Measurements from ENCODE around the gene PLAGL1.
A peak's percentile ranks its signal among the peaks of the same experiment; 100 is the strongest.
"Not testable (repeated sequence)": the region's sequence is repeated elsewhere in the genome, so short reads cannot be mapped to it uniquely, and the experiment has no call there.

The PLAGL1 gene

DNA sequence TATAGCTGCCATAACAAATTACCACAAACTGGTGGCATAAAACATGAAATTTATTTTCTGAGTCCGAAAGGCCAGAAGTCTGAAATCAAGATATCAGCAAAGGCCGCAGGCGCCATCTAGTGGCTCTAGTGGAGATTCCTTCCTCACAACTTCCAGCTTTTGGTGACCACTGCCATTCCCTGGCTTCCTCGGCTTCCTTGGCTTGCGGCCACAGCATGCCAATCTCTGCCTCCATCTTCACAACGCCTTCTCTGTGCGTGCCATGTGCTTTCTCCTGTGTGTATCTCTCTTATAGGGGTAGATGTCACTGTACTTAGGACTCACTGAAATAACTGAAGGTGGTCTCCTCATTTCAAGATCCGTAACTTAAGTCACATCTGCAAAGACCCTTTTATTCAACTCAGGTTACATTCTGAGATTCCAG is 5.4 kb upstream of the PLAGL1 start:
- no peaks in the 10 kb centered on the region for H3K79me2 ChIP-seq (ENCODE audit: insufficient read depth, low read depth)
- H3K9ac ChIP-seq = no peak overlapping the region
- no peak overlapping the region for H2AFZ ChIP-seq (ENCODE audit: low read depth)
- H3K36me3 ChIP-seq (ENCODE audit: insufficient read depth) = no peaks in the 10 kb centered on the region
- no peak overlapping the region for H3K4me3 ChIP-seq (IDR thresholded peaks at IDR 0.05; ENCODE audit: insufficient read depth, low read depth, low read length)
- H3K4me2 ChIP-seq = no peak overlapping the region
- TF ChIP-seq, protein P1, sequence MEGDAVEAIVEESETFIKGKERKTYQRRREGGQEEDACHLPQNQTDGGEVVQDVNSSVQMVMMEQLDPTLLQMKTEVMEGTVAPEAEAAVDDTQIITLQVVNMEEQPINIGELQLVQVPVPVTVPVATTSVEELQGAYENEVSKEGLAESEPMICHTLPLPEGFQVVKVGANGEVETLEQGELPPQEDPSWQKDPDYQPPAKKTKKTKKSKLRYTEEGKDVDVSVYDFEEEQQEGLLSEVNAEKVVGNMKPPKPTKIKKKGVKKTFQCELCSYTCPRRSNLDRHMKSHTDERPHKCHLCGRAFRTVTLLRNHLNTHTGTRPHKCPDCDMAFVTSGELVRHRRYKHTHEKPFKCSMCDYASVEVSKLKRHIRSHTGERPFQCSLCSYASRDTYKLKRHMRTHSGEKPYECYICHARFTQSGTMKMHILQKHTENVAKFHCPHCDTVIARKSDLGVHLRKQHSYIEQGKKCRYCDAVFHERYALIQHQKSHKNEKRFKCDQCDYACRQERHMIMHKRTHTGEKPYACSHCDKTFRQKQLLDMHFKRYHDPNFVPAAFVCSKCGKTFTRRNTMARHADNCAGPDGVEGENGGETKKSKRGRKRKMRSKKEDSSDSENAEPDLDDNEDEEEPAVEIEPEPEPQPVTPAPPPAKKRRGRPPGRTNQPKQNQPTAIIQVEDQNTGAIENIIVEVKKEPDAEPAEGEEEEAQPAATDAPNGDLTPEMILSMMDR (conservative IDR thresholded peaks at IDR 0.05; ENCODE audit: low read depth, low read length) = peak; percentile 93
- H3K27me3 ChIP-seq (ENCODE audit: insufficient read depth, low read depth) = no peaks in the 10 kb centered on the region
- H3K27ac ChIP-seq = no peak overlapping the region
- no peaks in the 10 kb centered on the region for H3K4me1 ChIP-seq (ENCODE audit: low read depth, poor library complexity, severe bottlenecking)
- H4K20me1 ChIP-seq (ENCODE audit: insufficient read depth) = no peaks in the 10 kb centered on the region

GRCh38 chr6:144012534-144012933 is 4.5 kb upstream of the PLAGL1 start:
- no peak overlapping the region for H3K27ac ChIP-seq
- H2AFZ ChIP-seq (ENCODE audit: low read depth) = no peak overlapping the region
- H3K4me3 ChIP-seq (IDR thresholded peaks at IDR 0.05; ENCODE audit: insufficient read depth, low read depth, low read length) = no peak overlapping the region
- H3K4me1 ChIP-seq (ENCODE audit: low read depth, poor library complexity, severe bottlenecking) = no peaks in the 10 kb centered on the region
- H3K79me2 ChIP-seq (ENCODE audit: insufficient read depth, low read depth) = no peaks in the 10 kb centered on the region
- TF ChIP-seq, protein P1 (conservative IDR thresholded peaks at IDR 0.05; ENCODE audit: low read depth, low read length) = no peak
- no peak overlapping the region for H3K9ac ChIP-seq
- H3K27me3 ChIP-seq (ENCODE audit: insufficient read depth, low read depth) = no peaks in the 10 kb centered on the region
- no peaks in the 10 kb centered on the region for H3K36me3 ChIP-seq (ENCODE audit: insufficient read depth)
- no peaks in the 10 kb centered on the region for H4K20me1 ChIP-seq (ENCODE audit: insufficient read depth)
- no peak overlapping the region for H3K4me2 ChIP-seq

DNA sequence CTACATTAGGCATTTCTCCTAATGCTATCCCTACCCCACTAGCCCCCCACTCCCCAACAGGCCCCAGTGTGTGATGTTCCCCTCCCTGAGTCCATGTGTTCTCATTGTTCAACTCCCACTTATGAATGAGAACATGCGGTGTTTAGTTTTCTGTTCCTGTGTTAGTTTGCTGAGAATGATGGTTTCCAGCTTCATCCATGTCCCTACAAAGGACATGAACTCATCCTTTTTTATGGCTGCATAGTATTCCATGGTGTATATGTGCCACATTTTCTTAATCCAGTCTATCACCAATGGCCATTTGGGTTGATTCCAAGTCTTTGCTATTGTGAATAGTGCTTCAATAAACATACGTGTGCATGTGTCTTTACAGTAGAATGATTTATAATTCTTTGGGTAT is 1.6 kb upstream of the PLAGL1 start:
- not testable (repeated sequence) for H2AFZ ChIP-seq (ENCODE audit: low read depth); H3K79me2 ChIP-seq (ENCODE audit: insufficient read depth, low read depth); H3K4me3 ChIP-seq (IDR thresholded peaks at IDR 0.05; ENCODE audit: insufficient read depth, low read depth, low read length); H3K4me1 ChIP-seq (ENCODE audit: low read depth, poor library complexity, severe bottlenecking); H3K27me3 ChIP-seq (ENCODE audit: insufficient read depth, low read depth); H3K9ac ChIP-seq; H3K36me3 ChIP-seq (ENCODE audit: insufficient read depth); H3K27ac ChIP-seq; H4K20me1 ChIP-seq (ENCODE audit: insufficient read depth); H3K4me2 ChIP-seq

DNA sequence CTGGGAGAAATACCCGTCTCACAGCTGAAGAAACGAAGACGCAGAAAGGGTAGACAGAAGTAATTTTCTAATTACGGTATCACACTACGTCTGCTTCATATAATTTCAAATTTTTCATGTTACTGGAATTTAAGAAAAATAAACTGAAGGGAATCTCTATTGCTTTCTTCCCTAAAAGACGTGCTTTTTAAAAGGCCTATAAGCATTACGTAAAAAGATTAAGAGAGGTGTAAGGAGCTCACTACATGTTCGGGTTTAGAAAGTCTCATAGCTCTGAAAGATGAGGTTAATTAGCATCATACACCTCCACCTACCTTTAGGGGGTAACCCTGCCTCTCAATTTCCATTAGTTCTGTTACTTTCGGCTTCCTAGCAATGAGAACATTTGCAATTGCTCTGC is 787 bp upstream of the PLAGL1 start:
- Histone ChIP-seq H3K4me1 (ENCODE audit: low read depth, poor library complexity, severe bottlenecking) (no peaks in the 10 kb centered on the region), H3K4me3 (IDR thresholded peaks at IDR 0.05; ENCODE audit: insufficient read depth, low read depth, low read length) (no peak overlapping the region), H3K4me2 (no peak overlapping the region), H4K20me1 (ENCODE audit: insufficient read depth) (no peaks in the 10 kb centered on the region), H3K79me2 (ENCODE audit: insufficient read depth, low read depth) (no peaks in the 10 kb centered on the region), H3K36me3 (ENCODE audit: insufficient read depth) (no peaks in the 10 kb centered on the region), H2AFZ (ENCODE audit: low read depth) (no peak overlapping the region), H3K9ac (no peak overlapping the region), H3K27me3 (ENCODE audit: insufficient read depth, low read depth) (no peaks in the 10 kb centered on the region), H3K27ac (no peak overlapping the region)
- TF ChIP-seq, protein P1 (conservative IDR thresholded peaks at IDR 0.05; ENCODE audit: low read depth, low read length) = no peak

- TF ChIP-seq, protein P1 (conservative IDR thresholded peaks at IDR 0.05; ENCODE audit: low read depth, low read length) = no peak
- no peaks in the 10 kb centered on the region for H3K36me3 ChIP-seq (ENCODE audit: insufficient read depth)
- no peaks in the 10 kb centered on the region for H3K4me1 ChIP-seq (ENCODE audit: low read depth, poor library complexity, severe bottlenecking)
- H3K9ac ChIP-seq = no peak overlapping the region
- no peaks in the 10 kb centered on the region for H3K27me3 ChIP-seq (ENCODE audit: insufficient read depth, low read depth)
- peak overlapping the region; percentile 25; the same call in 1 of the 2 replicates for H3K4me2 ChIP-seq
- no peak overlapping the region for H3K4me3 ChIP-seq (IDR thresholded peaks at IDR 0.05; ENCODE audit: insufficient read depth, low read depth, low read length)
- H4K20me1 ChIP-seq (ENCODE audit: insufficient read depth) = no peaks in the 10 kb centered on the region
- no peak overlapping the region for H3K27ac ChIP-seq
- H3K79me2 ChIP-seq (ENCODE audit: insufficient read depth, low read depth) = no peaks in the 10 kb centered on the region
- H2AFZ ChIP-seq (ENCODE audit: low read depth) = peak overlapping the region; percentile 44
Observed at GRCh38 chr6:144007478-144008119, 460 bp downstream of the PLAGL1 start.

All from KMS-11 (cell line).